Glutamatergic neuron (in vitro differentiated cells): ENCODE results near the gene HMCN1. TPM values are rescaled to one million over a fixed set of nuclear protein-coding genes. Genes with fewer than 3 reads are reported as not detected.

Experiments used
- DNase-seq: peaks from one replicate; pipeline ENCODE4 v3.0.0; 2022
- H3K27ac Mint-ChIP-seq: one replicate; pipeline ENCODE4 v1.8.0; 2020; ENCODE audit warnings: mild to moderate bottlenecking, mixed read lengths, inconsistent platforms; ENCODE audit not compliant: unreplicated experiment
- H3K27me3 Mint-ChIP-seq: one replicate; pipeline ENCODE4 v1.8.0; 2020; ENCODE audit warnings: mild to moderate bottlenecking, moderate library complexity, mixed read lengths, inconsistent platforms; ENCODE audit not compliant: unreplicated experiment
- H3K36me3 Mint-ChIP-seq: one replicate; pipeline ENCODE4 v1.8.0; 2020; ENCODE audit warnings: mild to moderate bottlenecking, mixed read lengths, inconsistent platforms; ENCODE audit not compliant: unreplicated experiment
- H3K4me1 Mint-ChIP-seq: one replicate; pipeline ENCODE4 v1.8.0; 2020; ENCODE audit warnings: mild to moderate bottlenecking, low read depth, mixed read lengths, inconsistent platforms; ENCODE audit not compliant: unreplicated experiment
- H3K4me3 Mint-ChIP-seq: one replicate; pipeline ENCODE4 v1.8.0; 2020; ENCODE audit warnings: mild to moderate bottlenecking, mixed read lengths, inconsistent platforms; ENCODE audit not compliant: unreplicated experiment
- H3K9me3 Mint-ChIP-seq: one replicate; pipeline ENCODE4 v1.8.0; 2020; ENCODE audit warnings: mild to moderate bottlenecking, moderate library complexity, mixed read lengths, inconsistent platforms; ENCODE audit not compliant: unreplicated experiment
- CTCF ChIP-seq: fragments of 200-600 bp; sonication (generic); IDR thresholded peaks from one replicate; pipeline ENCODE4 v1.5.0; 2021; ENCODE audit not compliant: partially characterized antibody, unreplicated experiment
- total RNA-seq: library from RNA; stranded (reverse); fragmentation: NEBNext Ultra II Directional; extraction: Animal tissue kit (Norgen Biotek cat#: 25700); gene quantifications from one replicate; pipeline ENCODE4 v1.2.1, GENCODE V29; 2021; ENCODE audit not compliant: unreplicated experiment

HMCN1 gene
- total RNA-seq, 1 donor from 2014 or later: 0.93 TPM

GRCh38 chr1:185694081-185694480, 40.1 kb upstream of the HMCN1 start:
- H3K27me3 Mint-ChIP-seq: peaks cover 2% of the 10 kb centered on the region
- no peak for TF ChIP-seq CTCF
- H3K36me3 Mint-ChIP-seq: no peaks in the 10 kb centered on the region
- DNase-seq: no peak
- no peak overlapping the region for H3K27ac Mint-ChIP-seq
- no peak overlapping the region for H3K4me3 Mint-ChIP-seq
- H3K4me1 Mint-ChIP-seq: no peaks in the 10 kb centered on the region
- H3K9me3 Mint-ChIP-seq: no peaks in the 10 kb centered on the region

DNA sequence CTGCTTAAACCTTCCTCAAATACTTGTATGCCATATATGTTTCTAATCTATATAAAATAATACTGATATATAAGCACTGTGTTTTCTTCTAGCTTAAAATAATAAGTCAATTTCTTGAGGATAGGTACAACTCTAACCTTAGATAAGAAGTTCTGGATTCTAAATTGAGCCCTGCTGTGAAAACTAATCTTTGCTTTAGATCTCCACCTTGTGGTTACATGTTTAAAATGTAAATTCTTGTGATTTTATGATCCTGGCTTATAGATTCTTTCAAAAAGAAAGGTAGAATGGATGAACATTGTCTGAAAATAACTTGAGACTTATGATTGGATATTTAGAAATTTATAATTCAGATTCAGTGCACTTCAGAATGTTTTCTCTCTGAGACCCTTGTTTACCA, 38.9 kb upstream of the HMCN1 start:
- Mint-ChIP-seq H3K4me1 (peaks cover 1% of the 10 kb centered on the region), H3K9me3 (no peaks in the 10 kb centered on the region), H3K36me3 (no peaks in the 10 kb centered on the region), H3K27ac (no peak overlapping the region), H3K4me3 (no peak overlapping the region), H3K27me3 (peaks cover 2% of the 10 kb centered on the region)
- no peak for TF ChIP-seq CTCF
- DNase-seq: no peak

DNA sequence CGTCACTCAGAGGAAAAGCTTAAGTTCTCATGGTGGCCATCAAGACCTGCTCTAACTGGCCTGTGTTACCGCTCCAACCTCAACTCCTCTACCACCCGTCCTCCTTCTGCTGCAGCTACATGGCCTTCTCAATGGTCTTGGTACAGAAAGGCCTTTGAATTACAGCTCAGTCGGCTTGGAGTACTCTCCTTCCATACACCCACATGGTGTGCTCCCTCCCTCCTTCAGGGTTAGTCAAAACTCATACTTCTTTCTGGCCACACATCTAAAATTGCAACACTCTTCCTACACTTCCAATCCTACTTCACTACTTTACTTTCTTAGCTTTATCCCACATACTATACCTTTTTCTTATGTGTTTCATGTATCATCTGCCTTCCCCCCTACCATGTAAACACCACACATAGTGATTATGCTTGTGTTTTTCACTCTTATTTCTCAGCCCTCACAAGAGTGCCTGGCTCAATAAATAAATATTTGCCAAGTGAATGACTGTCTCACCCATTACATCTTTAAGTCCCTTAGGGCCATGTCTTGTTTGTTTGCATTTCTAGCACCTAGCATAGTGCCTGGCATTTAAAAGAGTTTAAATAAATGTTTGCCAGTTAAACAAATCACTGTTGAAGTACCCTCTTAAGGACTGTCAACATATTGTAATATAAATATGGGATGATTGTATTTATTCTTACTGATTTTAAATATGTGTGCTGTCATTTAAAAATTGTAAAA, 37.6 kb upstream of the HMCN1 start:
- peaks cover 2% of the 10 kb centered on the region for H3K27me3 Mint-ChIP-seq
- no peaks in the 10 kb centered on the region for H3K36me3 Mint-ChIP-seq
- no peak overlapping the region for H3K4me3 Mint-ChIP-seq
- DNase-seq: no peak
- H3K9me3 Mint-ChIP-seq: no peaks in the 10 kb centered on the region
- H3K4me1 Mint-ChIP-seq: peaks cover 1% of the 10 kb centered on the region
- no peak overlapping the region for H3K27ac Mint-ChIP-seq
- no peak for TF ChIP-seq CTCF

GRCh38 chr1:185699874-185700273, 34.3 kb upstream of the HMCN1 start:
- peaks cover 1% of the 10 kb centered on the region for H3K4me1 Mint-ChIP-seq
- H3K4me3 Mint-ChIP-seq: no peak overlapping the region
- no peak for DNase-seq
- TF ChIP-seq CTCF: no peak
- no peaks in the 10 kb centered on the region for H3K36me3 Mint-ChIP-seq
- no peak overlapping the region for H3K27ac Mint-ChIP-seq
- H3K27me3 Mint-ChIP-seq: peaks cover 2% of the 10 kb centered on the region
- no peaks in the 10 kb centered on the region for H3K9me3 Mint-ChIP-seq

DNA sequence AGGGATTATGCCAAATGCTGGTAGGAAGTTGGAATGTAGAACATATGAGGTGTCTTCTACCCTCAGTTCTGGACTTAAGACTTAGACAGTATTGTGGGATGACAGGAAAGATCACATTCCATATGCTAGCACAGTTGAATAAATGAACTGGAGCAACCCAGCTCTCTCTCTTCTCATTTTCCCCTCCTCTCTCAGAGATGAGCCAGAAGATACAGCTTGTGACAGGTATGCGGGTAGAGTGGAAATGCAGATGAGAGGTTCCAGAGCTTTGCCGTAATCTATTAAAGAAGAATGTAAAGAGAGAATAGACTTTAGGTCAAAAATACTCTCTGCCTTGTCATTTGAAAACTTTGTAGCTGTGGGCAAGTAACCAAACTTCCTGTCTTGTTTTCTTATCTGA, 32.5 kb upstream of the HMCN1 start:
- no peak for TF ChIP-seq CTCF
- Mint-ChIP-seq H3K27ac (no peak overlapping the region), H3K9me3 (no peaks in the 10 kb centered on the region), H3K27me3 (peaks cover 2% of the 10 kb centered on the region), H3K4me3 (no peak overlapping the region), H3K36me3 (no peaks in the 10 kb centered on the region), H3K4me1 (peaks cover 1% of the 10 kb centered on the region)
- no peak for DNase-seq
